HG02973 (cell line): ENCODE measurements around the gene KCNQ2.

Experiments
- ATAC-seq: cut with Tn5 transposase; IDR thresholded peaks from one replicate; pipeline ENCODE4 v1.9.1; 2021; ENCODE audit warnings: moderate library complexity; ENCODE audit not compliant: unreplicated experiment

The KCNQ2 gene

GRCh38 chr20:63456429-63457284 lies 15.8 kb downstream of the KCNQ2 start:
- no peak for ATAC-seq

- no peak for ATAC-seq
Measured at GRCh38 chr20:63455568-63455859, 16.9 kb downstream of the KCNQ2 start.

- no peak for ATAC-seq
Measured at GRCh38 chr20:63454731-63455567, 17.5 kb downstream of the KCNQ2 start.

GRCh38 chr20:63452821-63453523 lies 19.5 kb downstream of the KCNQ2 start:
- no peak for ATAC-seq

GRCh38 chr20:63452341-63452740 lies 20.1 kb downstream of the KCNQ2 start:
- no peak for ATAC-seq

GRCh38 chr20:63451821-63452220 lies 20.6 kb downstream of the KCNQ2 start:
- ATAC-seq = no peak

- no peak for ATAC-seq
Measured at GRCh38 chr20:63449796-63450730, 22.4 kb downstream of the KCNQ2 start.

GRCh38 chr20:63449025-63449424 lies 23.4 kb downstream of the KCNQ2 start:
- no peak for ATAC-seq

GRCh38 chr20:63448031-63448430 lies 24.4 kb downstream of the KCNQ2 start:
- no peak for ATAC-seq

GRCh38 chr20:63447320-63447719 lies 25.1 kb downstream of the KCNQ2 start:
- ATAC-seq = no peak

GRCh38 chr20:63446216-63447024 lies 26.0 kb downstream of the KCNQ2 start:
- ATAC-seq = no peak

GRCh38 chr20:63445075-63445734 lies 27.2 kb downstream of the KCNQ2 start:
- no peak for ATAC-seq

GRCh38 chr20:63444548-63444947 lies 27.9 kb downstream of the KCNQ2 start:
- ATAC-seq = no peak

GRCh38 chr20:63443606-63444395 lies 28.7 kb downstream of the KCNQ2 start:
- ATAC-seq = no peak

- no peak for ATAC-seq
Measured at GRCh38 chr20:63442100-63442493, 30.4 kb downstream of the KCNQ2 start.

GRCh38 chr20:63441136-63442099 lies 31.0 kb downstream of the KCNQ2 start:
- ATAC-seq = no peak

GRCh38 chr20:63440366-63440955 lies 32.0 kb downstream of the KCNQ2 start:
- no peak for ATAC-seq
